Activated CD8-positive, alpha-beta memory T cell treated with anti-CD3 and anti-CD28 coated beads, Interleukin-2, amount 10 ng/mL, durations not matched to agents 7 days and 5 days (primary cell): ENCODE measurements around the gene MUC15. TPM values are rescaled to one million over a fixed set of nuclear protein-coding genes. Genes with fewer than 3 reads are reported as not detected.
"Not testable (repeated sequence)": the region's sequence is repeated elsewhere in the genome, so short reads cannot be mapped to it uniquely, and the experiment has no call there.

ENCODE experiments used
- ATAC-seq: fragments of 150-1000 bp; cut with Tn5 transposase; one replicate; pipeline ENCODE4 v1.10.0; 2021; ENCODE audit warnings: moderate library complexity
- CTCF ChIA-PET: fragments of 350-600 bp; sonication (Branson Sonifier 250); formaldehyde crosslinking; loops from one replicate; lab custom pipeline; 2021; ENCODE audit warnings: antibody characterized with exemption; lab: Charles Lee
- DNase-seq: peaks from one replicate; pipeline ENCODE4 v3.0.0-alpha.2; 2020
- H3K27ac Mint-ChIP-seq: one replicate; pipeline ENCODE4 v1.8.0; 2021; ENCODE audit warnings: mild to moderate bottlenecking, mixed read lengths
- H3K27me3 Mint-ChIP-seq: one replicate; pipeline ENCODE4 v1.8.0; 2021; ENCODE audit warnings: mixed read lengths
- H3K36me3 Mint-ChIP-seq: one replicate; pipeline ENCODE4 v1.8.0; 2021; ENCODE audit warnings: mild to moderate bottlenecking, mixed read lengths
- H3K4me1 Mint-ChIP-seq: one replicate; pipeline ENCODE4 v1.8.0; 2021; ENCODE audit warnings: mixed read lengths
- H3K4me3 Mint-ChIP-seq: one replicate; pipeline ENCODE4 v1.8.0; 2021; ENCODE audit warnings: mild to moderate bottlenecking, moderate library complexity, mixed read lengths
- H3K9me3 Mint-ChIP-seq: one replicate; pipeline ENCODE4 v1.8.0; 2022; ENCODE audit warnings: low read depth, mixed read lengths
- total RNA-seq, 2 experiments: library from RNA; stranded (reverse); gene quantifications; one replicate each; pipeline ENCODE4 v1.2.3, GENCODE V29; 2021

The MUC15 gene
- total RNA-seq: not detected

- Mint-ChIP-seq H3K4me3 (no peak within 1 kb of the TSS), H3K9me3 (peaks cover 2% of the 10 kb centered on the region), H3K27me3 (no peaks in the 10 kb centered on the region), H3K36me3 (no peaks in the 10 kb centered on the region), H3K27ac (no peak within 1 kb of the TSS), H3K4me1 (no peaks in the 10 kb centered on the region)
- DNase-seq (no peak), ATAC-seq (no peak)
- CTCF ChIA-PET: no interaction called here
These were observed at the start of gene MUC15 for GRCh38 chr11:26571861-26572654. MUC15 (minus strand) TSS chr11:26572263; CDS start chr11:26567094, 5,169 bp downstream.

DNA sequence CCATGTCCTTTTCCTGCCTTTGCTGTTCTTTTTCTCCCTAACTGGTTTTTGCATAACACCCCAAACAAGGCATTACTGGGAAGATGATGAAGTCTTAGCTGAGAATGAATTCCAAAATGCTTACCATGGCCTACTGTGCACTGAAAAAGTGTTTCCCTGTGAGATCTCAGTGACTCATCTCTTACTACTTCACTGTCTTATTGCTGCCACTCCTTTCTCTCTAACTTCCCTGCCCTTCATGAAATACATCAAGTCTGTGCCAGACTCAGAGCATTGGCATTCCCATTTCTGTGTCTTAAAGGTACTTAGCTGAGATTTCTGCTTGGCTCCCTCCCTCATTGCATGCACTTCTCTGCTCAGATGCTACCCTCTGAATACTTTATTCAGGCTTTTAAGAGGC lies 49.1 kb upstream of the MUC15 start:
- Mint-ChIP-seq H3K27me3 (no peaks in the 10 kb centered on the region), H3K4me1 (no peaks in the 10 kb centered on the region), H3K9me3 (peaks cover 4% of the 10 kb centered on the region), H3K36me3 (no peaks in the 10 kb centered on the region), H3K27ac (no peak overlapping the region), H3K4me3 (no peak overlapping the region)
- CTCF ChIA-PET: no interaction called here
- no peak for ATAC-seq
- no peak for DNase-seq

DNA sequence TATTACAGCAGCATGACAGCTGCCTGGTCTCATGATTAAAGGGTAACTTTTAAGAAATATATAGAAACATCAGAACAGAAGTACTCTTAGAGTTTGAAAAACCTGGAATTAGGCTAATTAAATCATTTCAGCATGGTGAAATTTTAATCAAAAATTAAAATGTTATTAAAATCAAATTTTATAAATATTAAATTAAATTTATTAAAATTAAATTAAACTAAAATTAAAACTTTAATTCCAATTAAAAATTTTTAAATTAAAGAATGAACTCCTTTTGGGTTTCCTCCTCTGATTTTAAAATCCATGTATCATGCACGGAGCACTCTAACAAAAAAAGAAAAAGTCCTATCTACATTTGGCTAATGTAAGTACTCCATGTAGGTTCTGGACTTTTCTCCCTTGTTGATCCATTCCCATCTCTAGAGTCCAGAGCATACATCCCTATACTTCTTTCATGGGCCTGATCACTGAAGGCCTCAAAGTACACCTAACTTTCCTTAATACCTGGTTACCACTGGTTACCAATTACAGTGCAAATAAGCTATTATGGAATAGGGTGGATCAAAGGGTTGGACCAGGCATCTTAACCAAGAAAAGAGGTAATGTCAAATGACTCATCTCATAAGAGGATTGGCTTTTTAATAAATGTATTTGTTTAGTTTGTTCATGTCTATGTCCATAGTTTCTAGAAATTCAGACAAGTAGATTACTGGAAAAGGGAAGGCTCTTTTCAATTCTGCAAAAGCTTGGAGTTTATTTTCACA lies 48.4 kb upstream of the MUC15 start:
- CTCF ChIA-PET: no interaction called here
- Mint-ChIP-seq H3K9me3 (peaks cover 4% of the 10 kb centered on the region), H3K4me3 (no peak overlapping the region), H3K36me3 (no peaks in the 10 kb centered on the region), H3K27ac (no peak overlapping the region), H3K27me3 (no peaks in the 10 kb centered on the region), H3K4me1 (no peaks in the 10 kb centered on the region)
- DNase-seq (no peak), ATAC-seq (no peak)

DNA sequence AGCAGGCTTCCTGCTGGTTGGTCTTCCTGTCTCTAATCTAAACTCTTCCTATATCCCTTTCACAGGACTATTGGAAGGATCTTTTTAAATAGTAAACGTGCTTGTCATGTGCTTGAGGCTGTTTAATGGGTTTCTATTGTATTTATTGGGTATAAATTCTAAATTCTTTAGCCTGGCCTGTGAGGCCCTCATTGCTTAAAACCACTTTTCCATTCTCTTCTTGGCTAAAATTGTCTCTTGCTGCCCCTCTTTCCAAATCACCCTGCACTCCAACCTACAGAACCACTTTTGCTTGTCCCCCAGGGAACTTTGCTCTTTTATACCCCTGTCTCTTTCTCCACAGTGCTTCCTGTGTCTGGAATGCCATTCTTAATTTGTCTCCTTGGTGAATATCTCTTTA lies 46.4 kb upstream of the MUC15 start:
- DNase-seq (no peak), ATAC-seq (no peak)
- CTCF ChIA-PET: no interaction called here
- no peak overlapping the region for H3K27ac Mint-ChIP-seq
- no peaks in the 10 kb centered on the region for H3K27me3 Mint-ChIP-seq
- H3K4me3 Mint-ChIP-seq: no peak overlapping the region
- peaks cover 7% of the 10 kb centered on the region for H3K9me3 Mint-ChIP-seq
- no peaks in the 10 kb centered on the region for H3K4me1 Mint-ChIP-seq
- H3K36me3 Mint-ChIP-seq: no peaks in the 10 kb centered on the region

- H3K4me1 Mint-ChIP-seq: no peaks in the 10 kb centered on the region
- CTCF ChIA-PET: no interaction called here
- no peaks in the 10 kb centered on the region for H3K27me3 Mint-ChIP-seq
- no peak for ATAC-seq
- H3K9me3 Mint-ChIP-seq: peaks cover 11% of the 10 kb centered on the region
- no peak overlapping the region for H3K27ac Mint-ChIP-seq
- no peak overlapping the region for H3K4me3 Mint-ChIP-seq
- no peaks in the 10 kb centered on the region for H3K36me3 Mint-ChIP-seq
- no peak for DNase-seq
These were observed 41.7 kb upstream of the MUC15 start for GRCh38 chr11:26613759-26614158.

DNA sequence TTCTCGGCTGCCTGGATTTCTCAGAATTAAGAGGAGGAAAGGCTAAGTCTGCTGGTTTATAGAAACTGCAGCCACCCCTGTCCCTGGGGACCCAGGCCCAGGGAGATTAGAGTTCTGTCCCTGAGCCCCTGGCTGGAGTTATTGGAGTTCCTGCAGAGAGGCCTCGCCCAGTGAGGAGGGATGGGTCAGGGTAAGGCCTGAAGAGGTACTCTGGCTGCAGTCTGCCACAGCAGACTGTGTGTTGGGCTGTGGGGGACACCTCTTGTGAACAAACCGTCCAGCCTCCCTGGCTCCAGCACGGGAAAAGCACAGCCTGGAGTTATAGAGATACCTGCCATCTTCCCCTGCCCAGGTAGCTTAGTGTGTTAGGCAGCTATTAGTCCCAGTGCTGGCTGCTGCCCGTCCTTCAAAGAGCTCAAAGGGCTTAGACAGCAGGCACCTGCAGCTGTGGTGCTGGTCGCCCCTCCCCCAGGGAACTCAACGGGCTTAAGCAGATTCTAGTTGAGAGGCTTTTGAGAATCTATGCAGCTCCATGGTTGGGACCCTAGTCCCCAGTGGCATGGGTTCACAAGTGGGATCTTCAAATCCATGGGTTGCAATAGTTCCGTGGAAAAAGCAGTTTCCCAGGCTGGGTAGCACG lies 36.6 kb upstream of the MUC15 start:
- Mint-ChIP-seq H3K9me3 (peaks cover 11% of the 10 kb centered on the region), H3K4me1 (no peaks in the 10 kb centered on the region), H3K4me3 (no peak overlapping the region), H3K27ac (no peak overlapping the region), H3K36me3 (no peaks in the 10 kb centered on the region), H3K27me3 (no peaks in the 10 kb centered on the region)
- DNase-seq: no peak
- CTCF ChIA-PET: no interaction called here
- ATAC-seq: no peak

GRCh38 chr11:26607725-26608506 lies 35.9 kb upstream of the MUC15 start:
- Mint-ChIP-seq H3K4me3 (no peak overlapping the region), H3K9me3 (peaks cover 7% of the 10 kb centered on the region), H3K27me3 (no peaks in the 10 kb centered on the region), H3K27ac (no peak overlapping the region), H3K36me3 (no peaks in the 10 kb centered on the region), H3K4me1 (no peaks in the 10 kb centered on the region)
- ATAC-seq (no peak), DNase-seq (no peak)
- CTCF ChIA-PET: no interaction called here

GRCh38 chr11:26599876-26600434 lies 27.9 kb upstream of the MUC15 start:
- H3K27ac Mint-ChIP-seq: no peak overlapping the region
- H3K9me3 Mint-ChIP-seq: peaks cover 4% of the 10 kb centered on the region
- H3K4me1 Mint-ChIP-seq: no peaks in the 10 kb centered on the region
- CTCF ChIA-PET: no interaction called here
- no peak for ATAC-seq
- H3K36me3 Mint-ChIP-seq: no peaks in the 10 kb centered on the region
- DNase-seq: no peak
- H3K4me3 Mint-ChIP-seq: no peak overlapping the region
- no peaks in the 10 kb centered on the region for H3K27me3 Mint-ChIP-seq

DNA sequence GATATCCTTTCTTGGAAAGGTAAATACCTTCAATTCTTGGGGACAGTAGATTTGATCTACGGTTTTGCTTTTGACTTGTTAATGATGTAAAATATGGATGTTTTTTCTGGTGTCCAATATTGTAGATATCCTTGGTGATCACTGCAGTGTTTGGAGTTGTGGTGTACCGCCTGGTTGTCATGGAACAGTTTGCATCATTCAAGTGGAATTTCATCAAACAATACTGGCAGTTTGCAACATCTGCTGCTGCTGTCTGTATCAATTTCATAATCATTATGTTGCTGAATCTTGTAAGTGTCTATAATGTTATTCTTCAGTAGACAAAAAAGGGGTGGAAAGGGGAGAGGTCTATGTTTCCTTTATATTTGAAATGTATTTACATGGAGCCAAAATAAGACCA lies 27.4 kb upstream of the MUC15 start:
- CTCF ChIA-PET: no interaction called here
- Mint-ChIP-seq H3K36me3 (no peaks in the 10 kb centered on the region), H3K4me1 (no peaks in the 10 kb centered on the region), H3K27me3 (no peaks in the 10 kb centered on the region), H3K9me3 (peaks cover 4% of the 10 kb centered on the region), H3K4me3 (no peak overlapping the region), H3K27ac (no peak overlapping the region)
- ATAC-seq (no peak), DNase-seq (no peak)

GRCh38 chr11:26597899-26598298 lies 25.8 kb upstream of the MUC15 start:
- Mint-ChIP-seq H3K9me3 (peaks cover 7% of the 10 kb centered on the region), H3K4me1 (no peaks in the 10 kb centered on the region), H3K27ac (no peak overlapping the region), H3K4me3 (no peak overlapping the region), H3K27me3 (no peaks in the 10 kb centered on the region), H3K36me3 (no peaks in the 10 kb centered on the region)
- ATAC-seq (no peak), DNase-seq (no peak)
- CTCF ChIA-PET: no interaction called here

- H3K27ac Mint-ChIP-seq: not testable (repeated sequence)
These were observed 25.1 kb upstream of the MUC15 start for GRCh38 chr11:26597049-26597689.

GRCh38 chr11:26595207-26595865 lies 23.3 kb upstream of the MUC15 start:
- H3K27me3 Mint-ChIP-seq, CTCF ChIA-PET, H3K4me3 Mint-ChIP-seq, H3K27ac Mint-ChIP-seq, DNase-seq, H3K36me3 Mint-ChIP-seq, ATAC-seq, H3K4me1 Mint-ChIP-seq: not testable (repeated sequence)
- H3K9me3 Mint-ChIP-seq: peaks cover 11% of the 10 kb centered on the region

More at GRCh38 chr11:26597049-26597689, 25.1 kb upstream of the MUC15 start:
- ATAC-seq, H3K36me3 Mint-ChIP-seq, H3K4me3 Mint-ChIP-seq, H3K9me3 Mint-ChIP-seq, CTCF ChIA-PET, H3K4me1 Mint-ChIP-seq, H3K27me3 Mint-ChIP-seq, DNase-seq: not testable (repeated sequence)
